Gastrocnemius medialis (tissue), 4 donors: ENCODE data around the gene ELK4.

ENCODE experiments used
- POLR2A ChIP-seq, 2 donors: fragments of 450-650 bp; IDR thresholded peaks; one replicate each; pipeline ENCODE4 v1.6.1; 2017; ENCODE audit warnings: antibody characterized with exemption in 2 of 2, mild to moderate bottlenecking in 2 of 2, moderate library complexity in 2 of 2
- TF ChIP-seq, protein P1 (sequence below), 5 experiments: fragments of 450-650 bp in 3 of 5; fragments of 200-600 bp in 2 of 5; sonication (generic) in 2 of 5; IDR thresholded peaks in 4 of 5; conservative IDR thresholded peaks in 1 of 5; 1 replicate in 4 of 5; 2 replicates in 1 of 5; pipeline ENCODE4 v1.5.1; 2016 to 2019; ENCODE audit warnings: antibody characterized with exemption in 5 of 5, mild to moderate bottlenecking in 3 of 5, moderate library complexity in 3 of 5

DNA sequence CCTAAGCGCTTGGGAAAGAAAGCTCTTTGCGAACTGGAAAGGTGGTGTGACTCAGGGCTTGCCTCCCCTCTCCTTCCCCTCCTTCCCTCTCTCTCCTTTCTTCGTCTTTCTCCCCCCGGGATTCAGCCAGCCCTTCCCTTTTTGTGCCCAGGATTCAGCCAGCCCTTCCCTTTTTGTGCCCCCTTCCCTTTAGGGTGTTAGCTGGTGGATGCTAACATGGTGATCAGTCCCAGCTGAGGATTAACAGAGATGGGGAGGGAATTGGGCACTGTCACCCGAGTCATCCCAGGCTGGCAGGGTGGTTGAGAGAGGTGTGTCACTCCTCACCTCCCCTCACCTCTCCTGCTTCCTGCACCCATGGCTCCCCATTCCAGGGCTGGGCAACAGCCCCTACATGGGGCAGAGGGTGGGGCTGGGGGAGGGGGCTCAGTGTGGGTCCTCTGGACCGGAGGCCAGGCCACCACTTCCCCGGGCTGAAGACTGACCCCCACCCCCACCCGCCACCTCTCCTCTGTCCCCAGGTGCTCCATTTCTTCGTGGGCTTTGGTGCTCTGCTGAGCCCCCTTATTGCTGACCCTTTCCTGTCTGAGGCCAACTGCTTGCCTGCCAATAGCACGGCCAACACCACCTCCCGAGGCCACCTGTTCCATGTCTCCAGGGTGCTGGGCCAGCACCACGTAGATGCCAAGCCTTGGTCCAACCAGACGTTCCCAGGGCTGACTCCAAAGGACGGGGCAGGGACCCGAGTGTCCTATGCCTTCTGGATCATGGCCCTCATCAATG, 51.5 kb downstream of the ELK4 start:
- no peak for TF ChIP-seq POLR2A (IDR thresholded peaks at IDR 0.05)
- TF ChIP-seq, protein P1, sequence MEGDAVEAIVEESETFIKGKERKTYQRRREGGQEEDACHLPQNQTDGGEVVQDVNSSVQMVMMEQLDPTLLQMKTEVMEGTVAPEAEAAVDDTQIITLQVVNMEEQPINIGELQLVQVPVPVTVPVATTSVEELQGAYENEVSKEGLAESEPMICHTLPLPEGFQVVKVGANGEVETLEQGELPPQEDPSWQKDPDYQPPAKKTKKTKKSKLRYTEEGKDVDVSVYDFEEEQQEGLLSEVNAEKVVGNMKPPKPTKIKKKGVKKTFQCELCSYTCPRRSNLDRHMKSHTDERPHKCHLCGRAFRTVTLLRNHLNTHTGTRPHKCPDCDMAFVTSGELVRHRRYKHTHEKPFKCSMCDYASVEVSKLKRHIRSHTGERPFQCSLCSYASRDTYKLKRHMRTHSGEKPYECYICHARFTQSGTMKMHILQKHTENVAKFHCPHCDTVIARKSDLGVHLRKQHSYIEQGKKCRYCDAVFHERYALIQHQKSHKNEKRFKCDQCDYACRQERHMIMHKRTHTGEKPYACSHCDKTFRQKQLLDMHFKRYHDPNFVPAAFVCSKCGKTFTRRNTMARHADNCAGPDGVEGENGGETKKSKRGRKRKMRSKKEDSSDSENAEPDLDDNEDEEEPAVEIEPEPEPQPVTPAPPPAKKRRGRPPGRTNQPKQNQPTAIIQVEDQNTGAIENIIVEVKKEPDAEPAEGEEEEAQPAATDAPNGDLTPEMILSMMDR (IDR thresholded peaks at IDR 0.05 in 4 of 5, conservative IDR thresholded peaks at IDR 0.05 in 1 of 5) = no peak
